ENCODE results near the gene BTN1A1.
"Not testable (repeated sequence)": the region's sequence is repeated elsewhere in the genome, so short reads cannot be mapped to it uniquely, and the experiment has no call there.

BTN1A1 gene

GRCh38 chr6:26519359-26519758 lies 19.3 kb downstream of the BTN1A1 start:
- no peak for DNase-seq

- peak; percentile 72 for DNase-seq
Observed at GRCh38 chr6:26520237-26520849, 20.2 kb downstream of the BTN1A1 start.

- peak; percentile 72 for DNase-seq
Observed at GRCh38 chr6:26520850-26521599, 20.9 kb downstream of the BTN1A1 start.

GRCh38 chr6:26521600-26522391 lies 21.7 kb downstream of the BTN1A1 start:
- DNase-seq: no peak

- not testable (repeated sequence) for DNase-seq
Observed at GRCh38 chr6:26522486-26523228, 22.6 kb downstream of the BTN1A1 start.

GRCh38 chr6:26524314-26524713 lies 24.2 kb downstream of the BTN1A1 start:
- DNase-seq: not testable (repeated sequence)

- no peak for DNase-seq
Observed at GRCh38 chr6:26524722-26525370, 24.7 kb downstream of the BTN1A1 start.

GRCh38 chr6:26525838-26526237 lies 25.7 kb downstream of the BTN1A1 start:
- DNase-seq: no peak

- DNase-seq: no peak
Observed at GRCh38 chr6:26526928-26527327, 26.8 kb downstream of the BTN1A1 start.

- no peak for DNase-seq
Observed at GRCh38 chr6:26530203-26530602, 30.1 kb downstream of the BTN1A1 start.

- no peak for DNase-seq
Observed at GRCh38 chr6:26531897-26532296, 31.8 kb downstream of the BTN1A1 start.

- DNase-seq: peak; percentile 83
Observed at GRCh38 chr6:26532699-26533531, 32.8 kb downstream of the BTN1A1 start.

- DNase-seq: no peak
Observed at GRCh38 chr6:26533532-26533931, 33.4 kb downstream of the BTN1A1 start.

- peak; percentile 66 for DNase-seq
Observed at GRCh38 chr6:26534681-26535465, 34.8 kb downstream of the BTN1A1 start.

- peak; percentile 67 for DNase-seq
Observed at GRCh38 chr6:26536571-26537159, 36.6 kb downstream of the BTN1A1 start.

- peak; percentile 96 for DNase-seq
Observed at GRCh38 chr6:26537160-26537845, 37.2 kb downstream of the BTN1A1 start.

- peak; percentile 92 for DNase-seq
Observed at GRCh38 chr6:26537846-26538571, 37.9 kb downstream of the BTN1A1 start, which contains the start of gene HMGN4. HMGN4 (plus strand) TSS chr6:26538366; CDS start chr6:26545207, 6,841 bp downstream.

- DNase-seq: no peak
Observed at GRCh38 chr6:26538572-26538902, 38.4 kb downstream of the BTN1A1 start.

GRCh38 chr6:26539071-26539615 lies 39.0 kb downstream of the BTN1A1 start:
- DNase-seq: no peak
